Inflammatory macrophage (primary cell): ENCODE results near the gene DOK3.
"Not testable (repeated sequence)": the region's sequence is repeated elsewhere in the genome, so short reads cannot be mapped to it uniquely, and the experiment has no call there.

Experiments
- DNase-seq, 2 donors: peaks; one replicate each; pipeline ENCODE4 v3.0.0-alpha.2; 2020 to 2022

The DOK3 gene

DNA sequence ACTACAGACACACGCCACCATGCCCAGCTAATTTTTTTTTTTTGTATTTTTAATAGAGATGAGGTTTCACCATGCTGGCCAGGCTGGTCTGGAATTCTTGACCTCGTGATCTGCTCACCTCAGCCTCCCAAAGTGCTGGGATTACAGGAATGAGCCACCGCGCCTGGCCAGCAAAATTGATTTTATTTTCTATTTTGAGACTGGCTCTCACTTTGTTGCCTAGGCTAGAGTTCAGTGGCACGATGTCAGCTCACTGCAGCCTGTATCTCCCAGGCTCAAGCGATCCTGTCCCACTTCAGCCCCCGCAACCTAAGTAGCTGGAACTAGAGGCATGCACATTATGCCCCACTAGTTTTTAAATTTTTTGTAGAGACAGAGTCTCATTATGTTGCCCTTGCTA lies 24.8 kb upstream of the DOK3 start:
- DNase-seq, result not testable (repeated sequence)

DNA sequence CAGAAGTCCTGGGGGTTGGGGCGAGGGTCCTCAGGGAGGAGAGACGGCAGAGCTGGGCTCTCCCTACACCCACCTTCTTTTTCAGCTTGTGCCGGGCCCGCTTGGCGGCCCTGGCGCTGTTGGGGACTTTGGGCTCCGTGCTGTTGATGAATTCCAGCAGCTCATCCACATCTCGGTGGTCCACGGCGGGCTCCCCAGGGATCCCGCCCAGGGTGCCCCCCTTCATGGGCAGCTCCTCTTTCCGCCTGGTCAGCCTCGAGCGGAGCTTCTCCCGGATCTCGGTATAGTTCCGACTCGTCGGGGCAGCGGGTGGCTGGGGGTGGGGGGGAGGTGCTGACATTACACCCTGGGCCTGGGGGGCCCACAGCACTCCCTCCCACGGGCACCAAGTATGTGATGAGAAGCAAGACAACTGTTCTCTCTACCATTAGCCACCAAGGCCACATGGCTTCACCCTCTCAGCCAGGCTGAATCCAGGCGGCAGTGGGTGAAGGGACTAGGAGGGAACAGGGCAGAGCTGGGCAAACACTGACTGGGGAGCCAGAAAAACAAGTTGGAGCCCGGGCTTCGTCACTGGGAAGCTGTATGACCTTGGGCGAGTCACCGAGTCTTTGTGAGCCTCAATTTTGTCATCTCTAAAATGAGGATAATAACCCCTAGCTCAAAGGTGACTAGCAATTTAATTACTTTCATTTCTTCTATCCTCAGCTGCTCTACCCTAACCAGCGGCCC lies 21.7 kb upstream of the DOK3 start:
- no peak for DNase-seq

DNA sequence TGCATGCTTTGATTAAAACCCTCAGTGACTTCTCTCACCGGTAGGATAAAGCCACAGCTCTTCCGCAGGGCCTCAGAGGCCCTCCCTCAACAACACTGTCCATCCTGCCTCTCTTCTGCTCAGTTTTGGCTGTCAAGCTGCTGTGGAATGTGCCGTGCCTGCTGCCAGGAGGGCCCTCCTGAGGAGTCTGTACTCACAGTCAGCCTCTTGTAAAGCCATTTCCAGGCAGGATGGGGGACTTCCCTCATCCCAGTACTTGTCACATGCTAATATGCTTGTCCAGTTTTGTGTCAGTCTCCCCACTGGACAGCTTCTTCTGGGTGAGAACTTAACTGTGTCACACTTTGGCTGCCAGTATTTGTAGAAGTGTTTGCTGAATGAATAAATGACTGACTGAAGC lies 21.0 kb upstream of the DOK3 start:
- DNase-seq, result no peak

DNA sequence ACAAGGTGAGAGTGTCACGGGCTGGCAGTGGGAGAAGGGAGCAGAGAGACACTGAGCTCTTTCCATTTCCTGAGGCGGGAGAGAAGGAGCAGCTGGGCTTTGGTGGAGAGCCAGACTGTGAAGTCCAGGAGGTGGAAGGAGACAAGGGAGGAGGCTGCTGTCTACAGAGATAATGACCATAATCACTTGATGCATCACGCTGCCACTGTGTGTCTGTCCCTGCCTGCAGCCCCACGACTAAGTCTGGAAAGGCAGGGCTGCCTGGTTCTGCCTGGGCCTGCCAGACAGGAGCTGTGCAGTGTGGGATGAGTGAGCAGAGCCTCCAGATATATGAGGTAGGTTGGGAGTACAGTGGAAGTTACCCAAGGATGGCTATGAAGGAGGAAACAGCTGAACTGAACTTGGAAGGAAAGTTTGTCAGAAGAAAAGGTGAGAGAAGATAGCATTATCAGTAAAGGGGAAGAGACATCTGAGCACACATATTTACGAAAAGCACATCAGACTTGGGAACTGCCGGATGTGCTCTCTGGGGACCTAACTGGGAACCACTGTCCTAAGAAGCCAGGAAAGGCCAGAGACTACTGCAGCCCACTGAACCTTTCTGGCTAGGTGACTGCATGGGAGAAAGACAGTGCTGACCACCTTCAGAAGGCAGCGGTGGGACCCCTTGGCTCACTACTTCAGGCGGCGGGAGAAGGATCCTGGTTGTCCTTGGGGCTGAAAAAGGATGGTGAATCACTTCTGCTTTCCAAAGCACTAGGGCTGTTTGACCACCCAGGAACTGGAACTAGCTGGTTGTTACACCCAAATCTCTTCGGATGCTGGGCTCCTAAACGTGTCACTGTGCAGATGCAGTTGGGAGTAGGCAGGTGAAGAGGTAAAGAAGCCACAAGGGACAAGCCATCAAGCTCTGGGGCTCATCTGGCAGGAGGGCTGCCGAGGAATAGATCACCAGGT lies 19.9 kb upstream of the DOK3 start:
- no peak for DNase-seq

DNA sequence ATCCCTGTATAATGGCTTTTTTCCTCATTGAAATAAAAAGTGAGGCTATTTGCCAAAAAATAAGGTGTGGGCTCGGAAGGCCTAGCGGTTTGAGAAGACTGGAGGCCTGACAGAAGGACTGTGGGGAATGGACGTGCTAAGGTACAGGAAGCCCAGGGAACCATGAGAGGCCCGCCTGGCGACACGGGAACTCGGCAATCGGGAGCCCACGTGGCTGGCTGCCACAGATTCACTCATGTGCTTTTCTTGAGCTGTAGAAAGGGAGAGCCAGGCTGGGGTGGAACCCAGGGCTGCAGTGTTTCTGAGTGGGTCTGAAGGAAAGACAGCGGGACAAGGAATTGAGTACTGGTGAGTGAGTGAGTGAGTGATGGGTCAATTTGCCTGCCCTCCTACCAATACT lies 19.0 kb upstream of the DOK3 start:
- DNase-seq, result no peak

DNA sequence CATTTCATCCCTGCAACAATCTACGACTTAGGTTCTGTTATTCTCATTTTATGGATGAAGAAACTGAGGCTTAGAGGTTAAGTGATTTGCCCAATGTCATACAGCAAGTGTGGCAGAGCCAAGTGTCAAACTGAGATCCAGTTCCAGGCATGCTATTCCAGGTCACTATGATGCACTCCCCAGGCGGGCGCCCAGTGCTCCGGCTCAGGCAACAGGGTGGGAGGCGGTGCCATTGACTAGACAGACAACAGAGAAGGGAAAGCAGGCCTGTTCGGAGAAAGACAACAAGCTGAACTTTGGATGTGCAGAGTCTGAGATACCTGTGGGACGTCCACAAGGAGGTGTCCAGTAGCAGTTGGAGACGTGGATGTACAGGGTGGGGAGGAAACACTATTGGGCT lies 18.0 kb upstream of the DOK3 start:
- DNase-seq, result no peak

- no peak for DNase-seq
Measured at GRCh38 chr5:177526791-177527190, 17.2 kb upstream of the DOK3 start.

- DNase-seq, result no peak
Measured at GRCh38 chr5:177526191-177526590, 16.6 kb upstream of the DOK3 start.

DNA sequence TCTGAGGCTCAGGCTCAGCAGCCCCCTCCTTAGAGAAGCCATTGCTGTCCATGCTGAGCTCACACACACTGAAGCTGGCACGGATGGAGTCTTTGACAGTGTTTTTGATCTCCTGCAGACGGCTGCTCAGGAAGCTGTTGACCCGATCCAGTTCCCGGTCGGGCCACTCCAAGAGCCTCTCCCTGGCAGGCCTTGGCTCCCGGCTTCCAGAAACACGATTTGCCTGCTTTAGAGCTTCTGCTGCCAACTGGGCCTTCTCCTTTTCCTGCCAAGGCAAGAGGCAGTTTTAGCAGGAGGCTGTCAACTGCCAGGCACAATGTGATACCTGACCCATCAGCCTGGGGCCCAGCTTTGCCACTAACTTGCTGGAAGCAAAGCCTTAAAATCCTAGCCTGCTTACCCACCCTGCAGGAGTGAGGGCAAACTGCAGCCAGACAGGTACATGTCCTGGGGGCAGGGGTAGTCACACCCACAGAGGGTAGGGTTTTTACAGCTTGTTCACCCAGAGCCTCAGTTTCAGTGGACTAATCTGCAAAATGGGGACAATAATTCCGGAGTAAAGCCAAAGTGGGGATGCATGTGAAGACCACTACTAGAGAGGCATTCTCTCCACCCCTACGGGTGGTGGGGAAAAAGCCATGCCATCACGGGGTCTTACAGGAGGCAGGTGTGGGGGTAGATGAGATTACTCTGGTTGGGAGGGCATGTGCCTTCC lies 15.5 kb upstream of the DOK3 start:
- no peak for DNase-seq

GRCh38 chr5:177524539-177524900 lies 14.9 kb upstream of the DOK3 start:
- no peak for DNase-seq

DNA sequence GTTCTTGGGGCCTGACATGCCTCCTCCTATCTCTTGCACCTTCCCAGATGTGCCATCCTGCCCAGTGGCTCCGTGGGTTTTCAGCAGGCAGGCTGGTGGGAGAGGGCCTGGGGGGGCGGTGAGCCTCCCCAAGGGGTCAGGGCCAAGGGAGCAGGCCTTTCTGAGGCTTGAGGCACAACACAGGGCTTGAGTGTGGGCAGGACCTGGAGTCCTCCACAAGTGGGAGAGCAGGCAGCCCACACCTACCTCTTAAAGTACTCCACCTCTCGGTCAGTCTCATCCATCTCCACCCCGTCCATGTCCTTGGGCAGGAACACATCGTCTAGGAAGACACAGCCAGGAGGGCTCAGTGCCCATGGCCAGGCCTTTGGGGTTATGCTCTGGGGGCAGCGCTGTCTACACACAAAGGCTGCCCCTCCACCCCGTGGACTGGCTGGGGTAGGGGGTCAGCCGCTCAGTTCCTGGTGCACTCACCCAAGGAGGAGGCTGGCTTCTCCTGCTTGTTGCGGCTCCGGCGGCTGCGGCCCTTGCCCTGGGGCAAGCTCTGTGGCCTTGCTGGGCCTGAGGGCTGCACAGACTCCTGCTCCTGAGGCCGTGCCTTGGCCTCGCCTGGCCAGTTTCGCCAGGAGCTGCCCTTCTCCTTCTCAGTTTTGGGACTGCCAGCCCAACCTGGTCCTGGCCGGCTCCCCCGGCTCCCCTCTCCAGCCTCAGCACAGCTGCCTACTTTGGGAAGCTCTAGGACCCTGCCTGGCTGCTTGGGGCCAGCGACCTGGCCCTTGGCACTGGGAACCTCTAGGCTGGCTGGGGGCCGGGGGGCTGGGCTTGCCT lies 14.3 kb upstream of the DOK3 start:
- DNase-seq, result no peak

- DNase-seq, result no peak
Measured at GRCh38 chr5:177520916-177521513, 11.4 kb upstream of the DOK3 start.

- no peak for DNase-seq
Measured at GRCh38 chr5:177520271-177520670, 10.6 kb upstream of the DOK3 start.

- no peak for DNase-seq
Measured at GRCh38 chr5:177519463-177520235, 10.0 kb upstream of the DOK3 start.

DNA sequence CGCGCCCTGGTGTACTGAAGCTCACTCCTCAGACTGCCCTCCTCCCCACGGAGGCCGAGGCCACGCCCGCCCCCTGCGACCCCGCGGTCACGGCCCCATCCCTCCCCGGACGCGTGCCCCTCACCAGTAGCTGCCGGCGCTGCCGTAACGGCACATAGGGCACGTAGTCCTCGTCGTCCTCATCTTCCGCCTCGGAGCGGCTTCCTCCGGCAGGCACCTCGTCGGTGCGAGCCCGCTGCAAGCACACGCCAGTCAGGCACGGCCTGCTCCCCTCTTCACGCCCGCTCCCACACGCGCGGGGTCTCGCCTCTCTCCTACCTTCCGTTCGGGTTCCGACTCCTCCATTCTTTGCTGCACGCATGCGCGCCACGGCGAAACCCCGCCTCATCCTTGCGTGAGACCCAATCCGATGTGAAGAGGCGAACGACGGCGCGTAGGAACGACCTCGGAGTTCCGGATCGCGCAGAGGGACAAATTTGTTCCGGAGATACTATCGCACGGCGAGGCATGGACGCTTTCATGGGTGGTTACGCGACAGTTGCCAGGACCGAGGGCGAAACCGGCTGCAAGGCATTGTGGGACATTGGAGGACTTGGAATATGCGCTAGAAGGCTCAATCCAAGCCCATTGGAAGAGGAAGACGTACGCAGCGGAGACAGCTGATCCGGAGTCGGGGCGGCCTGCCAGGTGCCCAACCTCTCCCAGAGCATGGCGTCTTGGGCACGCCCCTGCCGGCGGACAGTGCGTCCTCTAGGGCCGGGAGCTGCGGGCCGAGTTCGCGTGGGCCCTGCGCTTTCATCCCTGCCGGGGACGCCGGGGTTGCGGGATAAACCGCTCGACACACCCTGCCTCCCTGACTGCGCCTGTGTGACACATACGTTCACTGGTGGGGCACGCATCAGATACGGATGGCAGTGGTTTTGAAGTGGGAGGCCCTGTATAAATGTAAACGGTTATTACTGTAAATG lies 7.3 kb upstream of the DOK3 start, which contains the start of gene DDX41:
TSS of gene DDX41 (minus strand) at position 361 of the 968 bp plus-strand sequence. CDS start at position 345, 16 bp downstream.
- peak; percentile 99 for DNase-seq

DNA sequence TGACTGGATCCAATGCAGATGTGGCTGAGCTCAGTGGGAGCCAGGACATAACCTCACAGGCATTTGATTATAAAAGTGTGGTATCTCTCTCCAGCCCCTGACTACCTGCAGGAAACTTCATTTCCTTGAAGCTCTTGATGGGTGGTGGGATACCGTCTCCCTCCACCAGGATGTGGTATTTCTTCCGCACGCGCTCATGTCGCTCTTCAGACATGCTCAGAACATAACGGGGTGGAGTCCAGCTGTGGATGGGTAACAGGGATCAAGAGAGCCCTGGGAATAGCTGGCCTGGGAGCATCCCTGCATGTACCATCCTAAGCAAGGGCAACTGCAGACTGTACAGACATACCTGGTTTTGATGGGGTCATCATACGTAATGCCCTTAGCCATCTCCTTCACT lies 6.0 kb upstream of the DOK3 start:
- DNase-seq, result no peak

DNA sequence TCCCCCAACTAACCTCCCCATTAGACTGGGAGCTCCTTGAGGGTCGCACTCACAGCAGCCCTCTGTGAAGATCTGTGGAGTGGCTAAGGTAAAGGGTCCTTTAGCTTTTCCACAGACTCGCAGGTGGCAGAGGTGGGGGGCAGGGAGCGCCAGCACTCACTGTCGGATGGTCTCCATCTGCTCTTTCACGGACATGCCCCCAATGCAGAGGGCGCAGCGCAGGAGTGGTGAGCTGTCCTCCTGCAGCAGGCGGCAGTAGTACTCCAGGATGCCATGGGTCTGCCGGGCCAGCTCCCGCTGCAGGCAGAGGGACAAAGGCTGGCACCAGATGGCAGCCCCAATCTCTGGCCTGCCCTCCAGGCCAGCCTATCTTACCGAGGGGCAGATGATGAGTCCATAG lies 4.9 kb upstream of the DOK3 start:
- DNase-seq, result no peak

DNA sequence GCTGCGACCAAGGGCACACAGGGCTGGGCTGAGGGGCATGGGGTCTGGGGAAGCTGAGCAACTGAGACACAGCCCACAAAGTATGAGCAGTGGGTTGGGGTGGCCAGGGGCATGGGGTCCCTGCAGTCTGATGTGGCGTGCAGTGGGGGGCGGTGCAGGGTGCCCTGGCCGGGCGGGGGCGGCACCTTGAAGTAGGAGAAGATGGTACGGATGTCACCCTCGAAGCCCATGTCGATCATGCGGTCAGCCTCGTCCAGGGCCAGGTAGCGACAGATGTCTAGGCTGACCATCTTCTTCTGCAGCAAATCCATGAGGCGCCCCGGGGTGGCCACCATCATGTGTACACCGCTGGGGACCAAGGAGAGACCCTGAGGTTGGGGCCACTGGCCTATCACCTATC lies 3.9 kb upstream of the DOK3 start:
- no peak for DNase-seq

DNA sequence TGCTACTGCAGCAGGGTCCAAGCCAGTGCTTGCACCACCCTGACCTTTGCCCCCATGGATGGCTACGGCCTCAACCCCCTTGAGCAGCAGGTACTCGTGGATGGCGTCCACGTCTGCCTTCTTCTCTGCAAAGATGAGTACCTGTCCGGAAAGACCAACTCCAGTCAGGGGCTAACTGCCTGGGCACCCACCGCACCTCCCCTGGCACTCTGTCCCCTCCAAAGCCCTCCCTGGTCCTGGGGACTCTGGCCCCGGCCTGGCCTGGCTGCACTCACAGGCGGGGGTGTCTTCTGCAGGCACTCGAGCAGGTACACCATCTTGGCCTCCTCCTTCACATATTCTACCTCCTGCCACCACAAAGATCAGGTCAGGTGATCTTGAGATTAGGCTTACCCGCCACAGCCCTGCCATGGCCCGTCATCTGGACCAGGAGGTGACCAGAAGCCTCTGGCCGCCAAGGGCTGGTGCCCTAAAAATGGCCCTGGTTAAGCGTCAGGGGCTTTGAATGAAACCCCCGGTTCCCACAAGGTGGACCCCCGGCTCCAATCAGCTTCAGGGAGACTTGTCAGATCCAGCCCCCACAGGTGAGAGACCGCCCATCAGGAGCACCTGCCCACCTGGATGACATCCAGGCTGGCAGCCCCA lies 3.2 kb upstream of the DOK3 start:
- no peak for DNase-seq
